NCI-H2171 treated with DMSO at 0.1 percent for 48 hours (cell line): ENCODE data around the gene TP53BP1.

ENCODE experiments used
- DNase-seq: peaks from one replicate; lab custom pipeline; 2025; lab: John Stamatoyannopoulos, UW

The TP53BP1 gene

DNA sequence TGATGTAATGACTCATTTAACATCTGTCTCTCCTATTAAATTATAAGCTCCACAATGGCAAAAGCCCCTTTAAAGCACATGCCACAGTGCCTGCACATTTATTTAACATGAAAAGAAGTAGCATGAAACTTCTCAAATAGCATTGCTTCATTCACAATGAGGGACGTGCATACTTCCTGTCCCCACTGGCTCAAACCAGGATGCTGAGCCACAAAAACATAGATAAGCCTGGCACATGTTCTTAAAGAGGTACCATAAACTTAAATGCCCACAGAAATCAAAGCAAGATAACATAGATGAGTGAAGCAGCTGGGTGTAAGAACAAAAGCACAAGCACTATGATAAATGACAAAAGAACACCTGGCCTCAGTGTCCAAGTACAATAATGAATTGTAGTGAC is 3.8 kb downstream of the TP53BP1 start:
- DNase-seq: no peak

DNA sequence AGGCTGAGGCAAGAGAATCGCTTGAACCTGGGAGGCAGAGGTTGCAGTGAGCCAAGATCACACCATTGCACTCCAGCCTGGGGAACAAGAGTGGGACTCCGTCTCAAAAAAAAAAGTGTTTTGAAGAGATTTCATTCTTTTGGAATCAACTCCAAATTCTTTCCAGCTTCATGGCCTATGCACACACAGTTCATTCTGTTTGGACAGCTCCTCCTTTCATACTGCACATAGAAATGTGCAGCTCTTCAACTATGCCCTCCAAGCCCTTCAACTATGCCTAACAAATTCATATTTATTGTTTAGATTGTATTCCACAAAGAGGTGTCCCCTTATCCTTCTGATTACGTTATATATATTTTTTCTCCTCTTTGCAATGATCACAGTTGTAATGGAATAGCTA is 4.2 kb downstream of the TP53BP1 start:
- no peak for DNase-seq

DNA sequence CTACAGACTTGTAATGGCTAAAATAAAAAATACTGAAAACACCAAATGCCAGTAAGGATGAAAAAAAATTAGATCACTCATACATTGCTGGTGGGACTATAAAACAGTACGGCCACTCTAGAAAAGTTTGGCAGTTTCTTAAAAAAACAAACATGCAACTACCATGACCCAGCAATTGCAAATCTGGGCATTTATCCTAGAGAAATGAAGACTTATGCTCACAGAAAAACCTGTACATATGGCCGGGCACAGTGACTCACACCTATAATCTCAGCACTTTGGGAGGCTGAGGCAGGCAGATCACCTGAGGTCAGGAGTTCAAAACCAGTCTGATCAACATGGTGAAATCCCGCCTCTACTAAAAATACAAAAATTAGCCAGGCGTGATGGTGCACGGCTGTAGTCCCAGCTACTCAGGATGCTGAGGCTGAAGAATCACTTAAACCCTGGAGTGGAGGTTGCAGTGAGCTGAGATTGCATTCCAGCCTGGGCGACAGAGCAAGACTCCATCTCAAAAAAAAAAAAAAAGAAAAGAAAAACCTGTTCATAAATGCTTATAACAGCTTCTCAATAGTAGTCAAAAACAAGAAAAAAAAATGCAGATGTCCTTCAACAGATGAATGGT is 5.6 kb downstream of the TP53BP1 start:
- DNase-seq: no peak

DNA sequence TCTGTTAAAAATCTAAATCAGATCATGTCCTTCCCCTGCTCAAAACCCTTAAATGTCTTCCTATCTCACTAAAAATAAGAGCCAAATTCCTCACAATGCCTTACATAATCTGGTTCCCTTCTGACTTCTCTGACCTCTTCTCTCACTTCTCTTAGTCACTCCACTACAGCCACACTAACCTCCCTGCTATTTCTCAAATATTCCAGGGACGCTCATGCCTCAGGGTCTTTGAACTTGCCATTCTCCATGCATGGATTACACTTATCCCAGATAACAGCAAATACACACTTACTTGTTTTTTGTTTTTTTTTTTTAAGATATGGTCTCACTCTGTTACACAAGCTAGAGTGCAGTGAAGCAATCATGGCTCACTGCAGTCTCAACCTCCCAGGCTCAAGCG is 8.5 kb downstream of the TP53BP1 start:
- no peak for DNase-seq

DNA sequence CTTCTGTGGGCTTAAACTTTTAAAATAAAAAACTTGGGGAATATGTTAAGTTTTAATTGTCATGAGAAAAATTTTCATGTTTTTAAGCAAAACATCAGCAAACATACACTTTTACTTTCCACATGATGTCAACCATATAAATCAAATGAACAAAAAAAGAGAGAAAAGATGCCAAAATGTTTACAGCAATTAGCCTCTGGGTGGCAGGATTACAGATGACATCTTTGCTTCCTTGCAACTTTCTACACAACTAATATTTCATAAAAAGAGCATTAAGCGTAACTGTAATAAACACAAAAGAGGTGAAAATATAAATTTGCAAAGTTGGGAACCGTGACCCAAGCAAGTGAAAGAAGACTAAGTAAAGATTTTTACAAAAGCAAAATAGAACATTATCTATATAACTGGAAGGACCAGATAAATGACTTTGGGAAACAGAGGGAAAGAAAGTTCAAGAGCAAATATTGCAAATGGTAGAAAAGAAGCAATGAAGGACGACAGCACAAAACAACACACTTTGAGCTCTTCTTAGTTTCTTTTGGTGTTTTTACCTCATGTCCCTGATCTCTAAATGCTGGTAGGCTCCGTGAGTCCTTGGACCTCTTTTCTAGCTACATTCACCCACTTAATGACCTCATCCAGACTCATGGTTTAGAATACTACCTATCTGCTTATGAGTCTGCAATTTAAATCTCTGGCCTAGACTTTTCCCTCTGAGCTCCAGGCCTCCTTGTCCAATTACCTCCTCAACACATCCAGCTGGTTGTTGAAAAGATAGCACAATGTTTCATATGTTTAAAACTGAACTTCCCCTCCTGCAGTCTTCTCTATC is 9.4 kb downstream of the TP53BP1 start:
- peak; percentile 19 for DNase-seq

DNA sequence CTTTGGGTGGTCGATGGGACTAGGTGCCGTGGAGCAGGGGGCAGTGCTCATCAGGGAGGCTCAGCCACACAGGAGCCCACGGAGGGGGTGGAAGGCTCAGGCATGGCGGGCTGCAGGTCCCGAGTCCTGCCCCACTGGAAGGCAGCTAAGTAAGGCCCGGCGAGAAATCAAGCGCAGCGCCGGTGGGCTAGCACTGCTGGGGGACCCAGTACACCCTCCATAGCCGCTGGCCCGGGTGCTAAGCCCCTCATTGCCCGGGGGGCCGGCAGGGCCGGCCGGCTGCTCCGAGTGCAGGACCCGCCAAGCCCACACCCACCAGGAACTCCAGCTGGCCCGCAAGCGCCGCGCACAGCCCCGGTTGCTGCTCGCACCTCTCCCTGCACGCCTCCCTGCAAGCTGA is 19.1 kb downstream of the TP53BP1 start:
- DNase-seq: no peak

DNA sequence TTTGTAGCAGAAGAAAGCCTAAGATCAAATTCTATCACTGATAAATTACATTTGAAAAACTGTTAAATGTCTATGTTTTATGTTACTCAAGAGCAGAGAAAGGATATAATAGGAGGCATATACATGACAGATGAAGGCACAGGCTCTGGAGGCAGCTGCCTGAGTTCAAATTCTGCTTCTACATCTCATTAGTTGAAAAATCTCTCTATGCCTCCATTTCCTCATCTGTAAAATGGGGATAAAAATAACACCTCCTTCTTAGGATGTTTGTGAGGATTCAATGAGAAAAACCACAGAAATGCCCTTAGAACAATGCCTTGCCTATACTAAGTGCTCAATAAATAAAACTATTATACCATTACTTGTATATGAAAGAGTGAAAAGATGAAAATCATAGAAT is 21.0 kb downstream of the TP53BP1 start:
- DNase-seq: no peak

DNA sequence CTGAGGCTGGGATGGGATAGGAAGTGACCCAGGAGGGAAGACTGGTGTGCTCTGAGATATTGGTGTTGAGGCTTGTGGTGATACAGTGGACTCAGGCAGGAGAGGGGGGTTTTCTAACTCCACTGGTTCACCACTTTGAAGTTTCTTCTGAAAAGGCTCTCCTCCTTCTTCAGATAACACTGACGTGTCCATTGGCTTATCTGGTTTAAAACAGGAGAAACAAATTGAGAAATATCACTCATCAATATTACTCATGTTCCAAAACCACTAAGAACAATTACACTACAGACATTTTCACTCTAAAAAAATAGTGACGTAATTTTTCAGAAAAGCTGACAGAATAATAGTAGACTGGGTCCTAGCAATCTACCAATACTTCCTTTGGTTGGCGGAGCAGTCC is 23.1 kb downstream of the TP53BP1 start:
- DNase-seq: no peak

DNA sequence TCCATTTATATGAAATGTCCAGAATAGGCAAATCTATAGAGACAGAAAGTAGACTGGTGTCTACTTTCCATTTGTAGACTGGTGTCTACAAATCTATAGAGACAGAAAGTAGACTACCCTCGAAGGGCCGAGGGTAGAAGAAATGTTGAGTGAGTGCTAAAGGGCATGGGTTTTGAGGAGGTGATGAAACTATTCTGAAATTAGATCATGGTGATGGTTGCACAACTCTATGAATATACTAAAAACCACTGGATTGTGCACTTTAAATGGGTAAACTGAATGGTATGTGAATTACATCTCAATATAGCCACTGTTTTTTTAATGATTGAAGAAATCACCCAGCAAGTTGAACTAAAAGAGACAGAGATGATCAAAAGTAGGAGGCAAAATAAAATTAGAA is 27.9 kb downstream of the TP53BP1 start:
- no peak for DNase-seq

DNA sequence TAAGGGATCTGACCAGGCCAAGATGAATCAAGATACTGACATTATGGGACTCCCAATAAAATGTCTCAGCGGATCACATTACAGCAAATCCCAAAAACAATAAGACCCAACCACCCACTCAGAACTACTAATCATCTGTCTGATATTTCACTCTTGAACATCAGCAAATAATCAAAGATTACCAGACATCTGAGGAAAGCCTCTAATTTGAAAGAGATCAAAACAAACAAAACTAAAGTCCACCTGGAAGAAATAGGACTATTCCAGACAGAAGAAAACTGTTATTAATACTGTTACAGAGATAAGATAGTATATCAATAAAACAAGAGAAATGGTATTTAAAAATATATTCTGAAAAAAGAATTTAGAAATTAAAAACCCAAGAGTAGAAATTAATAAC is 29.0 kb downstream of the TP53BP1 start:
- no peak for DNase-seq

DNA sequence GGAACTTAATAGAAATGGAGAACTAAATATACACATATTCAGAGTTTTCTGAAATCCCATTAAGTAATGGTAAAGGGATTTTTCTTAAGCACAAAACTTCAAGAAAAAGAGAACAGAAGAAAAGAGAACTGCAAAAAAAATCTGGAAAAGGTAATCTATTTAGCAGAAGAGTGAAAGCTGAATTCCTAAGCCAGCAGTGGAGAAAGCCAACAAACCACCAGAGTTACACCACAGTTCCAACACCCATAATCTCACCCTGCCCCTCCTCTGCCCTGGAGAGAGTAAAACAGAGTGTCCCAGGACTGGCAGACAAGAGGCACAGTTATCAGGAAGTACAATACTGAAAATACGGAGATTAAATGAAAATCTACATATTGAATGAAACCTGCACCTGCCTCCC is 29.4 kb downstream of the TP53BP1 start:
- DNase-seq: no peak

DNA sequence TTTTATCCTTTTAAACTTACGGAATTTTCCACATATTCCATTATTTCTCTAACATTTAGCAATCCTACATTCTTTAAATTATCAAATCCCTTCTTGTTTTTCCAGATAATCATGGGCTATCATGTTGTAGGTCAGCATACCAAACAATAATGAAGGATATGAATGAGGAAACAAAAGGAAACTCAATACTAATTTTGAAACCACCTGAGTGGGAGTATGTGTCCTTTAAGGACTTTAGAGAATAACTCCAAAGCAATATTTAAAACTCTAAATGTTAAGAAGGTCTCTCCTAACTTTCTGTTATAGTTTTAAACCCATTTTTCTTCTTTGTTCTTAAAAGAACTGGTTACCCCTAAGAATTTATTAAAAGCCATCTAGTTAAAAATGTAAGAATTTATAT is 43.0 kb downstream of the TP53BP1 start:
- DNase-seq: no peak

DNA sequence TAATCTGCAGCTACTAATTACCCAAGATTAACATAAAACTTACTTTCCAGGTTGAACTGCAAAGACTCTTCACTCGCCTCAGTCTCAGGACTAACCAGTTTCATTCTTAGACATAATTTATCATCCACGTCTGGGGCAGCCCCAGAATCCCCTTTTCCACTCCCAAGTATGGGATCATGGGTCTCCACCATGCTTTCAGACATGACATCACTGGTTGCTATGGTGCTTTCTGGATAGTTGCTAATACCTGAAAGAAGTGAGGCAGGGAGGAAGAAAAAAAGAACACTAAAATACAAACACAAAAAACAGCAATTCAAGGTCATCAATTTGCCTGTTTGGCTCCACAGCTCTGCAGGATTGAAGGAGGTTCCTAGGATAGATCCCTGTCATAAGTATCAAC is 46.6 kb downstream of the TP53BP1 start:
- no peak for DNase-seq

DNA sequence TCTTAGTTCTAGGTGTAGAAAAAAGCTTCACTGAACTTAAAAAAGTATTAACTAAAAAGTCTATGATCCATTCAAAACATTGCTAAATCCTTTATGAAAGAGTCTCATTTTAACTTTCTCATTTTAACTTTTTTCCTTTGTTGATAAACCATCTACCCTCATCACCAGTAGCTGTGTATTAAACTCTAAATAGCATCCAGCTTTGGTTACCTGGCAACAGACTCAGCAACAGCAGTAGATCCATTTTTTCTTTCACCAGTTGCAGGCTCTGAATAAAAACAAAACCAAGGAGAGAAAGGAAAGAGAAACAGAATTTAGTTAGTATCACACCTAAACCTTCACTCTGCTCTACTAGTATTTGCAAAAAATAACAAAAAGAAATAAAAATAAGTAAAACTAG is 51.6 kb downstream of the TP53BP1 start:
- peak; percentile 53 for DNase-seq

DNA sequence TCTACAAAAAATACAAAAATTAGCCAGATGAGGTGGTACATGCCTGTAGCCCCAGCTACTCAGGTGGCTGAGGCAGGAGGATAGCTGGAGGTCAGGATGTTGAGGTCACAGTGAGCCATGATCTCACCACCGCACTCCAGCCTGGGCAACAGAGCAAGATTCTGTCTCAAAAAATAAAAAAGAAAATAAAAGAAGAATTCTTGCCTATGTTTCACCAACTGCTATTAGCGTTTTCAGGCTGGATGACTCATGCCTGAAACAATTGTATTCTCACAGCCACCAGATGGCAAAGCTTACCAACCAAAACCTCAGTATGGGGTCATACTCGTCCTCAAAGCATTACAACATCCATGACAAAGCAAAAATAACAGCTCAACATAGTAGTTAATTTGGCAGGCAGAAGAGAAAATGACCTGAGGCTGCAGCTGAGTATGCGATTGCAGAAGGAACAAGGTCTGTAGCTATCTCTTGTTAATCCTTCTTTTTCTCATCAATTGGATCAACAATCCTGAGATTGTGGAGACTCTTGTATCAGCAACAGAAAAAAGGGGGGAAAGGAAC is 52.2 kb downstream of the TP53BP1 start:
- peak; percentile 84 for DNase-seq

DNA sequence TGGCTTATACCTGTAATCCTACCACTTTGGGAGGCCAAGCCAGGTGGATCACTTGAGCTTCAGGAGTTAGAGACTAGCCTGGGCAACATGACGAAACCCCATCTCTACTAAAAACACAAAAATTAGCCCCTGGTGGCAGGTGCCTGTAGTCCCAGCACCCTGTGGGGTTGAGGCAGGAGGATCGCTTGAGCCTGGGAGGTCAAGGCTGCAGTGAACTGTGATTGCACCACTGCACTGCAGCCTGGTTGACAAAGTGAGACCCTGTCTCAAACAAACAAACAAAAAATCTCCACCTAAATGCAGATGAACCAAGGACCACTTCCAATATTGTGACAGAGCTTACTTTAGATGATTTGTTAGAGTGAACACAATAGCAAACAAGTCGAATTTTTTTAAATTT is 53.7 kb downstream of the TP53BP1 start:
- no peak for DNase-seq

DNA sequence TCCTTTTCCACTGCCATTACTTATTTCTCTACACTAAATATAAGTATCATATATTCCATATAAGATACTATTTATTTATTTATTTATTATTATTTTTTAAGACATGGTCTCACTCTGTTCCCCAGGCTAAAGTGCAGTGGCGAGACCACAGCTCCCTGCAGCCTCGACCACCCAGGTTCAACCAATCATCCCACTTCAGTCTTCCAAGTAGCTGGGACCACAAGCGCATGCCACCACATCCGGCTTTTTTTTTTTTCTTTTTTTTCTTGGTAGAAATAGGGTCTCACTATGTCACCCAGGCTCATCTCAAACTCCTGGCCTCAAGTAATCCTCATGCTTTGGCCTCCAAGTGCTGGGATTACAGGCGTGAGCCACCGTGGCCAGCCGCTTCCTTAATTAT is 56.6 kb downstream of the TP53BP1 start:
- no peak for DNase-seq

DNA sequence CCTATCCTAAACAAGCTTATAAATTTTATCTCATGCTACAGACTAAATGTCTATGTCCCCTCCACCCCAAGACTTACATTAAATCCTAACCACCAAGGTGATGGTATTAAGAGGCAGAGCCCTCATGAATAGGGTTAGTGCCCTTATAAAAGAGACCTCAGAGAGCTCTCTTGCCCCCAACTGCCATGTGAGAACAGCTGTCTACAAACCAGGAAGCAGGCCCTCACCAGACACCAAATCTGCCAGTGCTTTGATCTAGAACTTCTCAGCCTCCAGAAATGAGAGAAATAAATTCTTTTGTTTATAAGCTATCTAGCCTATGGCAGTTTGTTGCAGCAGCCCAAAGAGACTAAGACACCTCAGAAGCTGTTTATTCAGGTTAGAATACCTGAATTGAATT is 58.5 kb downstream of the TP53BP1 start:
- no peak for DNase-seq

DNA sequence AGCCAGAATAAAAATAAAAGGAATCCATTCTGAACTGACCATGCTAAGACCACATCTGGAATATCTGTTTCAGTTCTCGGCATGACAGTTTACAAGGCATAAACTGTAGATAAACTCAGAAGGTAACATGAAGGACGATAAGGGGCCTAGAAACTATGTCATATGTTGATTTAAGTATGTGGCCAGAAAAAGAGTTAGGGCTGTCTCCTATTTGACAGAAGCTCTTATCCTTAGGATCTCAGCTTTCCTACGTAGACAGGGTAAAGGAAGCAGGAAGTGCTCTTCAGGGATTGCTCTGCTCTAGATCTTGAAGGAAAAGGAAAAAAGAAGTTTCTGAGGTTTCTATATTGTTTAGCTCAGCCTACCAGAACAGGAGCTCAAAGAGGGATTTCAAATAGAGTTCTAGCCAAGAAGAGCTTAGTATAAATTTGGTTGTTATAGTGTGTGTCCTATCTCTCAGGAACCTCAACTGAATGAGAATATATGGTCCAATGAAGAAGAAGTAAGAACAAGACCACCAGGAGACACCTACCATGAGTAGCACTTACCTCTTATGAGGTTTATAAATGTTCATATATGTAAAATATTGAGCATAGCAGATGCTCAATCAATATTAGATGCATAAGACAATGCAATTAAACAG is 59.2 kb downstream of the TP53BP1 start:
- no peak for DNase-seq

DNA sequence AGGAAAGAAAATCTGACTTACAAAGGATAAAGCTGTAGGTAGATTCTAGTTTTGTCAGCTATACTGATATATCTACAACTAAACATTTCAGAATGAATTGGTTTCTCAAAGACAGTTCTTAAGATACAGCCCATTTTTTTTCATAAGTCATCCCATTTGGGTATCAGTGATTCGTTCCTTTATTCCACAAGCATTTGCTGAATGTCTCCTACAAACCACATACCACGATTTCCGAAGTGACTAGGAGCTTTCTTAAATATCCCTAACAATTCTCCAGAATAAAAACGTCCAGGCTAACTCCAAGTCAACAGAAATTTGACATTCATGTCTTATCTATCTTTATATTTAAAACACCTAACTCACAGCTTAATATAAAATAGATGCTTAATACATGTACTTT is 59.8 kb downstream of the TP53BP1 start:
- DNase-seq: no peak

DNA sequence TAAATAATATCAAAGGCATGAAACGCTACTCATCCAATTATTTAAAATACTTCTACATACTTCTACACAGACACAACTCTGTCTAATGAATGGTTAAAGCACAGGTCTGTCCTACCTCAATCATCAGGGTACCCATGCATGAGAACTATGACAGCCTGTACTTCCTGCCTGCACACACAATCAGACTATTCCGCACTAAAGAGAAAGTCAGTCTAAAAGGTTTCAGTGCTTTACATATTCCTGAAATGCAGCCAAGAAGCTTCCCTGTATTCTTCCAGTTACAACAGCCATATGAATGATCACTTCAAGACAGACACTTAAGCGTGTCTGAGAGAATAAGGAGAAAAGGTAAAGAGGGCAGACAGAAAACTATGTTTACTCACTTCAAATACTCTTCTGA is 63.3 kb downstream of the TP53BP1 start:
- no peak for DNase-seq

DNA sequence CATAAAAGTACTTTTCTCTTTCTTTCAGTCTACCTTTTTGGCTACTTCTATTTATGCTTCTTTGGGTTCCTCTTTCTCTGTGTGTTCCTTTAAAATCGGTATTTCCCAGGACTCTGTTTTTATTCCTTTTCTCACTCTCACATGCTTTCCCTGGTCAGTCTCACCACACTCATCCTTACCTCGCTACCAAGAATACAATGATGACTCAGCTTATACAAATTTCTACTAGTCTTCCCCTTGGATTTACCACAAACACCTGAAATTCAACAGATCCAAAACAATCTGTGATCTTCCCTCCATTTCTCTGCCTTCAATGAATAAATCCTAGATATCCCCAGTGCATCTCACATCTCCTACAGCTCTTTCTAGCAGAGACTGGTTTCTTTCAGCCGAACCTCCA is 69.2 kb downstream of the TP53BP1 start:
- DNase-seq: no peak

DNA sequence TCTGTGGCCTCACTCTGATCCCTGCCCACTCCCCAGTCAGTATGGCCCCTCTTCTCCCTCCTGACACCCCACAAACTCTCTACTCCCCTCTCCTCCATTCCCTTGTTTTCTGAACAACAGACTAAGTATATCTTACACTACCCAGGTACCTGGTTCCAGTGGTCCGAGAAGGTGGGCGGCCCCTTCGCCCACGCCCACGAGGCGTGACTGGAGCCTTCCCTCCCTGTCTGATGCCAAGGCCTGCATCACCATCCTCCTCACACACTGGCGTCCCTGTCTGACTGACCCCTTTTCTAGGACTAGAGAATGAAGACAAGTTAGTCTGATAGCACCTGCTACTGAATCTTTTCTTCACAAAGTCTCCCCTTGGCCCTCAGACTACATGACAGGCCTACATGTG is 72.1 kb downstream of the TP53BP1 start:
- no peak for DNase-seq
